Esophagus (tissue), 2 donors: Measurements from ENCODE around the gene SMAP1. TPM values are rescaled to one million over a fixed set of nuclear protein-coding genes. Genes with fewer than 3 reads are reported as not detected.

Source experiments
- H3K27ac ChIP-seq, 2 donors: one replicate each; pipeline ENCODE4 v1.5.1; 2013; ENCODE audit warnings: low read depth in 2 of 2, mild to moderate bottlenecking in 2 of 2, inconsistent platforms in 1 of 2, low read length in 1 of 2, moderate library complexity in 1 of 2
- H3K27me3 ChIP-seq, 2 donors: one replicate each; pipeline ENCODE4 v1.6.1; 2013; ENCODE audit warnings: low read length in 2 of 2, control low read depth in 1 of 2, mild to moderate bottlenecking in 1 of 2; ENCODE audit not compliant: insufficient read depth in 2 of 2, control insufficient read depth in 1 of 2
- H3K36me3 ChIP-seq, 2 donors: one replicate each; pipeline ENCODE4 v1.6.1; 2013; ENCODE audit warnings: low read length in 1 of 2; ENCODE audit not compliant: control insufficient read depth in 2 of 2, insufficient read depth in 2 of 2
- H3K4me1 ChIP-seq, 2 donors: one replicate each; pipeline ENCODE4 v1.6.1; 2013; ENCODE audit warnings: low read length in 1 of 2; ENCODE audit not compliant: control insufficient read depth in 2 of 2, insufficient read depth in 2 of 2
- H3K4me3 ChIP-seq, 2 donors: one replicate each; pipeline ENCODE4 v1.5.1; 2013; ENCODE audit warnings: low read length in 2 of 2, mild to moderate bottlenecking in 2 of 2, low read depth in 1 of 2, moderate library complexity in 1 of 2
- H3K9me3 ChIP-seq, 2 donors: one replicate each; pipeline ENCODE4 v1.6.1; 2013; ENCODE audit warnings: mild to moderate bottlenecking in 2 of 2, low read depth in 1 of 2, low read length in 1 of 2, moderate library complexity in 1 of 2; ENCODE audit not compliant: control insufficient read depth in 2 of 2, insufficient read depth in 1 of 2
- whole genome bisulfite sequencing, 2 donors: extraction: QIAGEN DNeasy Blood & Tissue Kit; methylation state at CpG; one replicate each; pipeline ENCODE4 v1.1.7; 2013; 5-methylcytosine and 5-hydroxymethylcytosine counted together
- polyA plus RNA-seq, 2 donors: library from polyadenylated mRNA; stranded (reverse); fragments of 200-250 nt; gene quantifications; one replicate each; pipeline ENCODE4 v1.2.3, GENCODE V29; 2013
- donor health status: healthy with polysubstance abuse.
- donor health status: Bipolar disorder and iron deficiency.

The SMAP1 gene
- polyA plus RNA-seq, 2 donors: 19.2 to 24.8 TPM

GRCh38 chr6:70651326-70651905, 16.3 kb upstream of the SMAP1 start:
- Histone ChIP-seq H3K27me3 (no peaks in the 10 kb centered on the region), H3K36me3 (no peaks in the 10 kb centered on the region), H3K4me3 (no peak overlapping the region), H3K27ac (no peak overlapping the region), H3K4me1 (no peaks in the 10 kb centered on the region), H3K9me3 (no peaks in the 10 kb centered on the region)
- 76 to 79% methylated on average over 3 of the region's 3 CpGs for WGBS, 2 donors

- Histone ChIP-seq H3K4me1 (no peaks in the 10 kb centered on the region), H3K27me3 (no peaks in the 10 kb centered on the region), H3K27ac (no peak overlapping the region), H3K36me3 (no peaks in the 10 kb centered on the region), H3K9me3 (no peaks in the 10 kb centered on the region), H3K4me3 (no peak overlapping the region)
- WGBS, 2 donors: 87 to 100% methylated on average over 1 of the region's 1 CpG
Observed at GRCh38 chr6:70652216-70652615, 15.5 kb upstream of the SMAP1 start.

- Histone ChIP-seq H3K27ac (no peak overlapping the region), H3K36me3 (no peaks in the 10 kb centered on the region), H3K4me3 (no peak overlapping the region), H3K27me3 (no peaks in the 10 kb centered on the region), H3K4me1 (no peaks in the 10 kb centered on the region), H3K9me3 (no peaks in the 10 kb centered on the region)
- 62 to 65% methylated on average over 3 of the region's 3 CpGs for WGBS, 2 donors
Observed at GRCh38 chr6:70657706-70658105, 10.0 kb upstream of the SMAP1 start.

DNA sequence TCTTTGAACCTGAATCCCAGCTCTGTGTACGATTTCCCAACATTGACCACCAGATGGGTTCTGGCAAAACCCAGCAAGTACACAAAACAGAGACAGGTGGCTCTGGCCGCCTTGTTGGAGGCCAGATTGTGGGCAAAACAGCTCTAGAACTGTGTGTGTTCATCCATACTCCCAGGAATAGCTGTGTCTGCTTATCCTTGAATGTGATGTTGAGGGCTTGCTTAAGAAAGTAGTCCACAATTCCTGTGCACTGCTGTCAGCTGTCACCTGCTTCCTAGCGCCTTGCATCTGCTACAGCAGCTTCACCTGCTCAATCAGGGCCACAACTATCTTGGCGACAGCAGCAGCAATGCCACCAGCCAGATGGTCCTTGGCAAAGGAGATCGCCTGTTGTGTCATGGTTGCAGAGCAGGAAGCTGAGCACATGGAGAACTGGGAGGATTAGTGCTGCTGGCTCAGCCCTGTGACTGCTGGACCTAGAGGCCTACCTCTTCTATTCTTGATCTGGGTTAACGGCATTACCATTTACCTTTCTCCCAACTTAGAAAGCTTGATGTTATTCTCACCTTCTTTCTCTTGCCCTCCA, 3.7 kb upstream of the SMAP1 start:
- 89 to 90% methylated on average over 6 of the region's 6 CpGs for WGBS, 2 donors
- no peaks in the 10 kb centered on the region for H3K27me3 ChIP-seq
- no peak overlapping the region for H3K4me3 ChIP-seq
- no peaks in the 10 kb centered on the region for H3K9me3 ChIP-seq
- no peaks in the 10 kb centered on the region for H3K4me1 ChIP-seq
- no peaks in the 10 kb centered on the region for H3K36me3 ChIP-seq
- H3K27ac ChIP-seq: no peak overlapping the region

DNA sequence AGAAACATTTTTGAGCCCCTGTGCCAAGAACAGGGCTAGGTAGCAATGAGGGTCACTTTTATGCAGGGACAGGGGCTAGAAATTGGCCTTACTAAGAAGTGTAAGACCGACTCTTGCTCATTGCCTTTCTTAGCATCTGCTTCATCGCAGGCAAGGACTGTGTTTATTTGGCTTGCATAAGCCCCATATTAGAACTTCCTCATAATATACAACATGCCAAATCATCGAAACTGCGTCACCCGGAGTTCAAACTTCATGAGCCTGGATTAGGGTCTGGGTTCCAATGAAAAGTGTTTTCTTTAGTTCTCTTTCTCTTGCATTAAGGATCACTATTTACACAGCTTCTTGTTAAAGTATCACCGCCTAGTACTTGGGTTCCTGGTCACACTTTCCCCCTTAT, 977 bp upstream of the SMAP1 start:
- Histone ChIP-seq H3K4me3 (no peak overlapping the region), H3K27me3 (no peaks in the 10 kb centered on the region), H3K4me1 (no peaks in the 10 kb centered on the region), H3K36me3 (no peaks in the 10 kb centered on the region), H3K9me3 (no peaks in the 10 kb centered on the region), H3K27ac (no peak overlapping the region)
- 80 to 89% methylated on average over 6 of the region's 6 CpGs for WGBS, 2 donors

GRCh38 chr6:70667256-70667710, 400 bp upstream of the SMAP1 start:
- no peaks in the 10 kb centered on the region for H3K36me3 ChIP-seq
- peak overlapping the region; percentile 94 to 96 for H3K27ac ChIP-seq
- WGBS, 2 donors: 8 to 11% methylated on average over 15 of the region's 15 CpGs

GRCh38 chr6:70668499-70668812, 773 bp downstream of the SMAP1 start:
- peak overlapping the region; percentile 94 to 96 for H3K27ac ChIP-seq
- H3K4me3 ChIP-seq: peak overlapping the region; percentile 60 to 97
- no peaks in the 10 kb centered on the region for H3K9me3 ChIP-seq
- 0 to 1% methylated on average over 8 of the region's 8 CpGs for WGBS, 2 donors
- H3K27me3 ChIP-seq: no peaks in the 10 kb centered on the region
- H3K4me1 ChIP-seq: peaks cover 0 to 4% of the 10 kb centered on the region in 2 donors
- no peaks in the 10 kb centered on the region for H3K36me3 ChIP-seq

More at GRCh38 chr6:70667256-70667710, 400 bp upstream of the SMAP1 start:
- Histone ChIP-seq H3K4me1 (no peaks in the 10 kb centered on the region), H3K27me3 (no peaks in the 10 kb centered on the region), H3K9me3 (no peaks in the 10 kb centered on the region), H3K4me3 (peak overlapping the region; percentile 60 to 97)

- Histone ChIP-seq H3K36me3 (no peaks in the 10 kb centered on the region), H3K9me3 (no peaks in the 10 kb centered on the region), H3K4me3 (peak overlapping the region in 1 of 2 donors; percentile 60), H3K27me3 (no peaks in the 10 kb centered on the region), H3K4me1 (peaks cover 0 to 4% of the 10 kb centered on the region in 2 donors), H3K27ac (no peak overlapping the region)
- WGBS, 2 donors: 40 to 45% methylated on average over 4 of the region's 4 CpGs
Observed at GRCh38 chr6:70669133-70669532, 1.4 kb downstream of the SMAP1 start.

GRCh38 chr6:70672549-70672948, 4.9 kb downstream of the SMAP1 start:
- no peak overlapping the region for H3K27ac ChIP-seq
- no peaks in the 10 kb centered on the region for H3K36me3 ChIP-seq
- H3K9me3 ChIP-seq: no peaks in the 10 kb centered on the region
- no peaks in the 10 kb centered on the region for H3K27me3 ChIP-seq
- WGBS, 2 donors: 36 to 58% methylated on average over 1 of the region's 1 CpG
- no peak overlapping the region for H3K4me3 ChIP-seq
- peaks cover 0 to 4% of the 10 kb centered on the region in 2 donors for H3K4me1 ChIP-seq

DNA sequence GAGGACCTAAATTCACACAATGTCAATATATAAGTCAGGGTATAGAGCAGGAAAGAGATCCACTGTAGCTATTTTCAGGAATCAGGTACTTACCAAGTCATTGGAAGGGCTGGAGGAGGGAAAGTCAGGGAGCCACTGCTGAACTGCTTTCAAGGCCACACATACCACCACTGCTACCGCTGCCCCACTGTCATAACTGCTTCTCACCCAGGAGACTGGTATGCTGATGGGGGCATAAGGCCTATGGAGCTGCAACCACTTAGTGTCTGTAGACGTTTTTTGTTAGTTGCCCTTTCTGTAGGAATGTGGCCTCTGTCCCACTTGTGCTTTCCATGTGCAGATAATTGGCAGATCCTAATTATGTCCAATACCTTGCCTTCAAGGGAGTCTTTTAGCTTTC, 5.4 kb downstream of the SMAP1 start:
- no peaks in the 10 kb centered on the region for H3K27me3 ChIP-seq
- peaks cover 0 to 4% of the 10 kb centered on the region in 2 donors for H3K4me1 ChIP-seq
- no peak overlapping the region for H3K27ac ChIP-seq
- H3K36me3 ChIP-seq: no peaks in the 10 kb centered on the region
- 63 to 66% methylated on average over 2 of the region's 2 CpGs for WGBS, 2 donors
- H3K4me3 ChIP-seq: no peak overlapping the region
- no peaks in the 10 kb centered on the region for H3K9me3 ChIP-seq
